Cortex of kidney (tissue), 1 donor: Measurements from ENCODE around the gene TENM3.

ENCODE experiments used
- DNase-seq: peaks from one replicate; lab custom pipeline; 2025; lab: John Stamatoyannopoulos, UW

TENM3 gene

DNA sequence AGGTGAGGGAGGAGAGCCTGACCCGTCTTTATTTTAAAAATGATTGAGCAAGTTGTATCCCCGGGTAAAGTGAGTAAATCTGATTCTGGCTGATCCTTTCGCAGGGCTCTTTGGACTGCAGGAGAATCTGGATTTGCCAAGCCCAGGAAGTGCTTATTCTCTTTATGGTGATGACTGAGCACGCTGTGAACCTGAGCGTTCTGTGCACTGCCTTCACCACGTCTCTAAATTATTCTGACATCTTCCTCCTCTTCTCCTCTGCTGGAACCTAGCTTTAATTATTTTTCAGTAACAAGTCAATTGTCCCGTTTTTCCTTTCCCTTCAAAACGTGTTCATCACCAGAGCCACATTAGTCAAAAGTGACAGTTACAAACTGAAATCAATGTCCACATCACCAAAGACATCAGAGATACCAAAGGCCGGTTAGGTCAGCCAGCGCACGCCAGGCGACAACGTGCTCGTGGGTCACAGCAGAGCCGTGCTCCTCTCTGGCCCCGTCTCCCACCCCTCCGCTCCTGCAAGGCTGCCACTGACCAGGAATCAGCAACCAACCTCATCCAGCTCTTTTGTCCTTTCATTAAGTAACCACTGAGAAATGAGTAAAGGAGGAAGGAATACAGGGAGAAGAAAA is 599.7 kb downstream of the TENM3 start:
- no peak for DNase-seq

DNA sequence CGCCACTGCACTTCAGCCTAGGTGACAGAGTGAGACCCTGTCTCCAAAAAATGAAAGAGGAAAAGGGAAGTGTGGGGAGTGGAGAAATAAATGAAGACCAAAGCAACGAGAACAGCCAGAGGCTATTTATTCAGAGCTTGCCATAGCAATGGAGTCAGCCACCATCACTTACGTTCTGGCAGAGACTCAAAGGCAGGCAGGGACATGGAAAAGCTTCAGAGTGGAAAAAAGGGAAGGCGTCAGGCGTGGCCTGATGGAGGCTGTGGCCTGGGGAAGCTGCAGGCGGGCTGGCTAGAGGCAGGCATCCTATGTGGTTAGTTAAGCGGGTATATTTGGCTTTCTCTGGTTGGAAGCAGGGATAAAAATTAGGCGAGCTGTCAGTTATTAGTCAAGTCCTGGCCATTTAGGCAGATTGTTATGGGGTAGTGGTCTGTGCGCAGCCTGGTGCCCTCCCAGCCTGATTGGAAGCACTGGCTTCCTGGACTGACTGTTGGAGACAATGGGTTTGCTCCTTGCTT is 600.7 kb downstream of the TENM3 start:
- DNase-seq, result no peak

DNA sequence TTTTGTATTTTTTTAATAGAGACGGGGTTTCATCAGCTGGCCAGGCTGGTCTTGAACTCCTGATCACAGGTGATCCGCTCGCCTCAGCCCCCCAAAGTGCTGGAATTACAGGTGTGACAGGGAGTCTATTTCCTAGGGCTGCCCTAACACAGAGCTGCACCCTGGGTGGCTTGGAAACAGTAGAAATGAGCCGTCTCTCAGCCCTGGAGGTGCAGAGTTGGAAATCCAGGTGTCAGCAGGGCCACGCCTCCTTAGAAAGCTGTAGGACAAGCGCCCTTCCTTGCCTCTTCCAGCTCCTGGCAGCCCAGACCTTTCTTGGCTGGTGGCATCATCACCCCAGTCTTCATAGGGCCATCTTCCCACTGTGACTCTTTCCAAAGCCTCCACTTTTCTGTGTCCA is 602.4 kb downstream of the TENM3 start:
- no peak for DNase-seq

DNA sequence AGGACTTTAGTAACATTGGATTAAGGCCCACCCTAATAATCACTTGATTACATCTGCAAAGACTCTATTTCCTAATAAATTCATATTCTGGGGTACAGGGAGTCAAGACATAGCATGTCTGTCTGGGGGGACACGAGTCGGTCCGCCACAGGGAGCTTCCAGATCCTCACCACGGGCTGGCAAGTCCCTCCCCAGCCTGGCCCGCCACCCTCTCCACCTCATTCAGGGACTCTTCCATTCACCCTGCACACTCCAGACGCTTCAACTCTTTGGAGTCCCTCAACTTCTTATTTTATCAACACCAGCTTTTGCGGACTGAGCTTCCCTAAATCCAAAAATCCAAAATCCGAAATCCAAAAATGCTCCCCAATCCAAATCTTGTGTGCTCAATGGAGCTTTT is 602.8 kb downstream of the TENM3 start:
- no peak for DNase-seq

DNA sequence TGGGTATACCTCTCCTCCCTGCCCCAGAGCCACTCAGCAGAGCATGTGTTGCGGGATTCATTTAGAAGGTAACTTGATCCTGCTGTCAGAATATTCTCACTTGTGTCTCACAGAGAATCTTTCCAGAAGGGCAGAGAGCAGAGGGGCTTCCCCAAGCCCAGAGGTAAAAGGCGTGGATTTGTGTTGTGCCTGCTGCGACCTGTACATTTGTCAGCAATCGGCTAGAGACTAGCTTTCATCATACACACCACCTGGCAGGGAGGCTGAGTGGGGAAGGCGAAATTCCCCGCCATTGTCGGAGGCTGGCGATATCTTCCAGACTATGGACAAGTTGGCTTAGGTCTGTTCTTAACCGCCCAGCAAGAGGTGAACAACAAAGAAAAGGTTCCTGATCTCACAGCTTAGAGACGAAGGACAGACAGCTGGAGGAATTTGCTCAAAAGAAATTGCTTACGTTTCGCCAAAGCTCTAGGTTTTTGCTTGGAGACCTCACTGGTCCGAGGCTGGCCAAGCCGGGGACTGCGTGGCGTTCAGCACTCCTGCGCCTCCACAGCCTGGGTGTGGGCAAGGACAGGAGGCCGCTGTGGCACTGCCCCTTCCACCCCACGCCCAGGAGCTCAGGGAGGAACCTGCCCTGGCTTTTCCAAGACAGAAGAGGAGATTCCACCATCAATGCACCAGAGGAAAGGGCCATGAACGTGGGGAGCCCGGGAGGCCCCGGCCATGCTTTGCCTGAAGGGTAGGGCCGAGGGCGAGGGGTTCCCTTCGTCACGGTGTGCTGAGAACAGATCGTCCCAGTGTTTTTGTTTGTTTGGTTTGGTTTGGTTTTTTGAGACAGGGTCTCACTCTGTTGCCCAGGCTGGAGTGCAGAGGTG is 604.6 kb downstream of the TENM3 start:
- no peak for DNase-seq

DNA sequence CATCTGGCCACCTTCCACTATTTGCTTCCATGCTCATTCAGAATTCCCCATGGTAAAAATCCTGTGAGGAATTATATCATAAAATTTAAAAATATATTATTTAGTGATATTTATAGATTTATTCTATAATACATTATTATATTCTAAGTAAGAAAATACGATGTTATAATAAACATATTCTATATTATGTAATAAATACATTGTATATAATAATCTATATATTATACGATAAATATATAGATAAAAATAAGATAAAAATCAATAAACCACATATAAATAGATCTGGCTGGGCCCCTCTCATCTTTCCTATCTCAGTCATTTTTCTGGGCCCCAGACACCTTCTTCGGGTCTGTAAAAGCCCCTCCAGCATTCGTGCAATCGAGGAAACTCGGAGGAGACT is 605.5 kb downstream of the TENM3 start:
- DNase-seq, result no peak
